ENCODE results near the gene HUWE1.

GRCh38 chrX:53594354-53594753, 92.2 kb downstream of the HUWE1 start:
- TF ChIP-seq RORB (CRISPR knock-in tag; IDR thresholded peaks at IDR 0.05) (no peak), ETV6 (CRISPR knock-in tag; IDR thresholded peaks at IDR 0.05) (no peak), NR2C2 (CRISPR knock-in tag; IDR thresholded peaks at IDR 0.05) (no peak)
